CD4-positive, CD25-positive, alpha-beta regulatory T cell (primary cell): Measurements from ENCODE around the gene BBS9. TPM values are rescaled to one million over a fixed set of nuclear protein-coding genes. Genes with fewer than 3 reads are reported as not detected.

ENCODE experiments used
- ATAC-seq, 2 donors: fragments of 150-1000 bp; cut with Tn5 transposase; one replicate each; pipeline ENCODE4 v1.10.0; 2021; ENCODE audit warnings: low read depth in 2 of 2, moderate number of reproducible peaks in 2 of 2, moderate library complexity in 1 of 2
- DNase-seq, 3 donors: peaks; one replicate each; pipeline versions ENCODE4 v3.0.0 to v3.0.0-alpha.2; 2012 to 2022; ENCODE audit warnings: mixed read lengths in 1 of 3
- H3K27ac ChIP-seq: one replicate; pipeline ENCODE4 v1.7.0; 2013; ENCODE audit warnings: mild to moderate bottlenecking, low read length; ENCODE audit not compliant: insufficient read depth, poor library complexity, severe bottlenecking
- H3K27me3 ChIP-seq: one replicate; pipeline ENCODE4 v1.7.0; 2013; ENCODE audit warnings: low read length; ENCODE audit not compliant: control insufficient read depth, insufficient read depth
- H3K36me3 ChIP-seq: one replicate; pipeline ENCODE4 v1.7.0; 2013; ENCODE audit warnings: mild to moderate bottlenecking, low read length, moderate library complexity; ENCODE audit not compliant: control insufficient read depth, insufficient read depth
- H3K4me1 ChIP-seq: 2 replicates; pipeline ENCODE4 v1.7.0; 2013; ENCODE audit warnings: mild to moderate bottlenecking, low read length; ENCODE audit not compliant: insufficient read depth, control insufficient read depth, poor library complexity, severe bottlenecking
- H3K4me3 ChIP-seq: one replicate; pipeline ENCODE4 v1.7.0; 2013; ENCODE audit warnings: low read depth, mild to moderate bottlenecking, low read length, moderate library complexity
- H3K9me3 ChIP-seq, 2 experiments: 1 replicate in 1 of 2; 2 replicates in 1 of 2; pipeline ENCODE4 v1.7.0; 2013; ENCODE audit warnings: low read length in 2 of 2, mild to moderate bottlenecking in 1 of 2, moderate library complexity in 1 of 2; ENCODE audit not compliant: control insufficient read depth in 2 of 2
- H3K27ac Mint-ChIP-seq, 3 donors: one replicate each; pipeline ENCODE4 v1.8.0; 2020 to 2022; ENCODE audit warnings: mild to moderate bottlenecking in 3 of 3, mixed read lengths in 3 of 3, moderate library complexity in 2 of 3
- H3K27me3 Mint-ChIP-seq: one replicate; pipeline ENCODE4 v1.8.0; 2022; ENCODE audit warnings: mild to moderate bottlenecking, mixed read lengths
- H3K36me3 Mint-ChIP-seq: one replicate; pipeline ENCODE4 v1.8.0; 2020; ENCODE audit warnings: mixed read lengths
- H3K4me1 Mint-ChIP-seq, 4 donors: one replicate each; pipeline ENCODE4 v1.8.0; 2020 to 2022; ENCODE audit warnings: mixed read lengths in 4 of 4, mild to moderate bottlenecking in 1 of 4
- H3K4me3 Mint-ChIP-seq, 4 donors: one replicate each; pipeline ENCODE4 v1.8.0; 2020 to 2022; ENCODE audit warnings: mild to moderate bottlenecking in 4 of 4, mixed read lengths in 4 of 4, moderate library complexity in 3 of 4
- H3K9me3 Mint-ChIP-seq, 7 donors: one replicate each; pipeline ENCODE4 v1.8.0; 2020 to 2022; ENCODE audit warnings: mixed read lengths in 7 of 7, mild to moderate bottlenecking in 3 of 7, moderate library complexity in 2 of 7
- polyA plus RNA-seq, 4 donors: library from polyadenylated mRNA; unstranded; fragments of 300-500 nt; fragmentation: Illumina TruSeq; gene quantifications; one replicate each; pipeline ENCODE4 v1.2.3, GENCODE V29; 2021
- total RNA-seq: library from RNA; stranded (reverse); gene quantifications from one replicate; pipeline ENCODE4 v1.2.3, GENCODE V29; 2022

BBS9 gene
- total and polyA plus RNA-seq, 5 donors from 2014 or later = 8.1 to 18.7 (median 13.2) TPM

DNA sequence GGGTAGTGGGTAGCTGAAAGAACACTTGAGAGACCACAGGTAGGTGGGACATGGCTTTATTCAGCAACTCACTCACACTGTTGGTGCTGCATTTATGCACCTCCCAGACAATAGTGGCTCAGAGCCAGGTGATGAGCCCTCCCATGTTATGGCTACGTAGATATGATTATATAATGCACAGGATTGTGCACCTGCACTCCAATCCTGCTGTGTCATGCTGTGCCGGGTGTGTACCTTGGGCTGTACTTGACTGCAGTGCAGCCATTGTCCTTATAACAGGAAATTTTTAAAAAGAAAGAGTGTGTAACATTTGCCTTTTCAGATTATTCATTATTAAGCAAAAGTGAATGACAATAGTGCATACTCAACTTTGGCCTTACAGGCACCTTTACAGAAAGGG lies 409.8 kb downstream of the BBS9 start:
- DNase-seq = peak in 2 of 3 donors; percentile 4 to 9
- Histone ChIP-seq H3K36me3 (peaks cover 12% of the 10 kb centered on the region), H3K4me1 (no peaks in the 10 kb centered on the region), H3K4me3 (no peak overlapping the region), H3K9me3 (peaks cover 8 to 13% of the 10 kb centered on the region in 2 experiments), H3K27ac (no peak overlapping the region), H3K27me3 (no peaks in the 10 kb centered on the region)
- Mint-ChIP-seq H3K27me3 (no peaks in the 10 kb centered on the region), H3K9me3 (peaks cover 7 to 43% (median 16%) of the 10 kb centered on the region in 7 donors), H3K4me1 (peaks cover 0 to 6% (median 0%) of the 10 kb centered on the region in 4 donors), H3K4me3 (no peak overlapping the region), H3K27ac (no peak overlapping the region), H3K36me3 (peaks cover 55% of the 10 kb centered on the region)
- ATAC-seq = no peak

DNA sequence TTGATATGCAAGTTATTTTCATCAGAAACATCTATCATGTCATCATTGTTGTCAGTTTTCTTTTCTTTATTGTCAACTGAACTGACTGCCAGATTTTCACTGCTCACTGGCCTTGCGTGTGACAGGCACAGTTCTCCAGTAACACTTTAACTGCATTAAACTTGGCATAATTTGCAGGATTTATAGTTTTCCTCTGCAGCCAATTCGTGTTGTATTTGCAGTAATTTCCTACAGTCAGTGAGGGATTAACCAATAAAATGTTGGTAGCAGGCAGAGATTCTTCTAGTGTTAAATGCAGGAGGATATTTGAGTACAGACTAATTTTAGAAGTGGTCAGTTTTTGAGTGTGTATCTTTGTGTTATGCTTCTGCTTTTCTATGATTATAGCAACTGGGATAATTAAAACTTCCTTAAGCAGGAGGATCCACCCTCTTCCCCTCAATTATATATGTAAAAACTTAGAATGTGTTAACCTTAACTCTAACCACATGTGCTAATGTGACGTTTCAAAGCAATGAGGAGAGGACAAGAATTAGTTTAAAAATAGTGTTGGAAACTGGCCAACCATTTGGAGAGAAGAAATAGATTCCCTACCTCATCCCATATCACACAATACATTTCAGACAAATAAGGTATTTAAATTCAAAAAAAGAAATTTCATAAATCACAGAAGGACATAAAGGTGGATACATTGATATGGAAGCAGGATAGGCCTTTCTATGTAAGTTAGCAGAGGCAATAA lies 410.5 kb downstream of the BBS9 start:
- H3K4me1 ChIP-seq = no peaks in the 10 kb centered on the region
- no peak overlapping the region for H3K4me3 ChIP-seq
- H3K27ac ChIP-seq = no peak overlapping the region
- DNase-seq (no peak), ATAC-seq (no peak)
- H3K36me3 Mint-ChIP-seq = peaks cover 48% of the 10 kb centered on the region
- H3K27me3 ChIP-seq = no peaks in the 10 kb centered on the region
- H3K9me3 Mint-ChIP-seq = peaks cover 6 to 43% (median 16%) of the 10 kb centered on the region in 7 donors
- peaks cover 7% of the 10 kb centered on the region for H3K36me3 ChIP-seq
- no peaks in the 10 kb centered on the region for H3K27me3 Mint-ChIP-seq
- H3K4me3 Mint-ChIP-seq = no peak overlapping the region
- H3K9me3 ChIP-seq = peaks cover 8 to 13% of the 10 kb centered on the region in 2 experiments
- H3K4me1 Mint-ChIP-seq = peaks cover 0 to 7% (median 0%) of the 10 kb centered on the region in 4 donors
- H3K27ac Mint-ChIP-seq = peak overlapping the region in 1 of 3 donors; percentile 11

DNA sequence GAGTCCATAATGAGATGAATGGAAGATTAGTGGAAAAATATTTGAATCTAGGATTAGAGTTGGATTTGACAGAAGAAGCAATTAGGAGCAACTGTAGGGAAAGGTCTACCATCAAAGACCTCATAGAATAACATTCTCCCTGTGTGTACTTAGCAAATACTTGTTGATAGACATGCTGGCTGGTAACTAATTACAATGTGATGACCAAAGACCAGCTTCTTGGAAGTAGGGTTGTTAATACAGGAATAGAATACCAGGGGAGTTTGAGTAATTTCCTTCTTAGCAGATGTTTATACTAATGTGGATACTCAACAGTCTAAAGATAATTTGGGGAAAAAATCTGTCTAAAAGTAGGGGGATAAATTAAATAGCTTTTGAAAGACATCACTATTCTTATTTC lies 418.5 kb downstream of the BBS9 start:
- Mint-ChIP-seq H3K36me3 (peaks cover 16% of the 10 kb centered on the region), H3K27ac (no peak overlapping the region), H3K27me3 (no peaks in the 10 kb centered on the region), H3K9me3 (peaks cover 0 to 8% (median 1%) of the 10 kb centered on the region in 7 donors), H3K4me3 (no peak overlapping the region), H3K4me1 (peaks cover 0 to 7% (median 0%) of the 10 kb centered on the region in 4 donors)
- Histone ChIP-seq H3K4me1 (no peaks in the 10 kb centered on the region), H3K9me3 (no peaks in the 10 kb centered on the region), H3K27ac (no peak overlapping the region), H3K36me3 (no peaks in the 10 kb centered on the region), H3K4me3 (no peak overlapping the region), H3K27me3 (no peaks in the 10 kb centered on the region)
- DNase-seq = no peak
- no peak for ATAC-seq

- ATAC-seq = no peak
- no peaks in the 10 kb centered on the region for H3K27me3 ChIP-seq
- Mint-ChIP-seq H3K9me3 (peaks cover 0 to 4% (median 0%) of the 10 kb centered on the region in 7 donors), H3K27me3 (no peaks in the 10 kb centered on the region), H3K4me3 (no peak overlapping the region), H3K36me3 (peaks cover 12% of the 10 kb centered on the region), H3K27ac (no peak overlapping the region), H3K4me1 (no peaks in the 10 kb centered on the region)
- no peaks in the 10 kb centered on the region for H3K36me3 ChIP-seq
- no peak overlapping the region for H3K4me3 ChIP-seq
- no peak for DNase-seq
- no peaks in the 10 kb centered on the region for H3K9me3 ChIP-seq
- no peak overlapping the region for H3K27ac ChIP-seq
- H3K4me1 ChIP-seq = no peaks in the 10 kb centered on the region
Measured at GRCh38 chr7:33550363-33550762, 421.0 kb downstream of the BBS9 start.

- Histone ChIP-seq H3K36me3 (no peaks in the 10 kb centered on the region), H3K27me3 (no peaks in the 10 kb centered on the region), H3K4me1 (no peaks in the 10 kb centered on the region), H3K4me3 (no peak overlapping the region), H3K9me3 (no peaks in the 10 kb centered on the region), H3K27ac (no peak overlapping the region)
- Mint-ChIP-seq H3K4me1 (no peaks in the 10 kb centered on the region), H3K36me3 (peaks cover 10% of the 10 kb centered on the region), H3K27me3 (no peaks in the 10 kb centered on the region), H3K27ac (no peak overlapping the region), H3K9me3 (peaks cover 0 to 4% (median 0%) of the 10 kb centered on the region in 7 donors), H3K4me3 (no peak overlapping the region)
- DNase-seq (no peak), ATAC-seq (no peak)
Measured at GRCh38 chr7:33550979-33551378, 421.6 kb downstream of the BBS9 start.

DNA sequence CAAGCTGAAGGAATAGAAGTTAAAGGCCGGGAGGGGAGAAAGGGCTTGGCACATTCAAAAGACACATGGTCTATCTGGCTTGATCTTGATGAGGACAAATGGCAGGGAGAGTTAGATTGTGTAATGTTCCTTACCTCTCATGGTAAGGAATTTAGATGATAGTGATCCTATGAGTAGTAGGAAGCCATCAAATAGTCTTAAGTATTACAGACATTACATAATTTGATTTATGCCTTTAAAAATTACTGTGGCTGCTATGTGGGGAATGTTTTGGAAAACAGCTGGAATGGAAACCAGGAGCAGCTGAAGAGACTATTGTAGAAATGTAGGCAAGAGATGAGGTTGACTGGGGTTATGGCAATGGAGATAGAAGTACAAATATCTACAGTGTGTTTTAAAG lies 424.7 kb downstream of the BBS9 start:
- H3K9me3 Mint-ChIP-seq = peaks cover 0 to 1% (median 0%) of the 10 kb centered on the region in 7 donors
- peaks cover 6% of the 10 kb centered on the region for H3K36me3 Mint-ChIP-seq
- H3K27me3 Mint-ChIP-seq = no peaks in the 10 kb centered on the region
- DNase-seq (no peak), ATAC-seq (no peak)
- H3K27ac ChIP-seq = no peak overlapping the region
- no peak overlapping the region for H3K27ac Mint-ChIP-seq
- no peaks in the 10 kb centered on the region for H3K27me3 ChIP-seq
- no peaks in the 10 kb centered on the region for H3K4me1 Mint-ChIP-seq
- no peak overlapping the region for H3K4me3 ChIP-seq
- H3K36me3 ChIP-seq = no peaks in the 10 kb centered on the region
- H3K9me3 ChIP-seq = no peaks in the 10 kb centered on the region
- no peak overlapping the region for H3K4me3 Mint-ChIP-seq
- H3K4me1 ChIP-seq = no peaks in the 10 kb centered on the region

DNA sequence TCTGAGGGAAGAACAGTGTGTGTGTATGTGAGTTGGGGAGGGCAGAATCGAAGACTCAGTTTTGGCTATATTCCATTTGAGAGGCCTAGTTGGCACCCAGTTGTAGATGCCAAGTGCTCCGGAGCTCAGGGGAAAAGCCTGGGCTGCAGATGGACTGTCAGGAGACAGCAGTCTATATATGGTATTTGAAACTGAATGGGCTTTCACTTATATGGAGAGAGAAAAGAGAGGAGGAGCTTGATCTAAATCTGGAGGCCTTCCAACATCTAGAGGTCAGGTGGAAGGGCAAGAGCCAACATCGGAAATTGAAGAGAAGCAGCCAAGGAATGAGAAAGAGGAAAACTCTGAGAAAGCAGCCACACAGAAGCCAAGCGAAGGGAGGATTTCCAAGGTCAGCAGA lies 425.2 kb downstream of the BBS9 start:
- peaks cover 6% of the 10 kb centered on the region for H3K36me3 Mint-ChIP-seq
- H3K9me3 ChIP-seq = no peaks in the 10 kb centered on the region
- H3K27me3 Mint-ChIP-seq = no peaks in the 10 kb centered on the region
- no peak overlapping the region for H3K4me3 ChIP-seq
- no peaks in the 10 kb centered on the region for H3K4me1 ChIP-seq
- peaks cover 0 to 1% (median 0%) of the 10 kb centered on the region in 7 donors for H3K9me3 Mint-ChIP-seq
- H3K4me3 Mint-ChIP-seq = no peak overlapping the region
- H3K27ac Mint-ChIP-seq = no peak overlapping the region
- no peaks in the 10 kb centered on the region for H3K27me3 ChIP-seq
- DNase-seq (no peak), ATAC-seq (no peak)
- no peaks in the 10 kb centered on the region for H3K36me3 ChIP-seq
- no peak overlapping the region for H3K27ac ChIP-seq
- no peaks in the 10 kb centered on the region for H3K4me1 Mint-ChIP-seq

- Histone ChIP-seq H3K9me3 (no peaks in the 10 kb centered on the region), H3K27me3 (no peaks in the 10 kb centered on the region), H3K27ac (no peak overlapping the region), H3K4me1 (no peaks in the 10 kb centered on the region), H3K4me3 (no peak overlapping the region), H3K36me3 (no peaks in the 10 kb centered on the region)
- ATAC-seq (no peak), DNase-seq (no peak)
- H3K27me3 Mint-ChIP-seq = no peaks in the 10 kb centered on the region
- H3K27ac Mint-ChIP-seq = no peak overlapping the region
- H3K36me3 Mint-ChIP-seq = peaks cover 6% of the 10 kb centered on the region
- H3K4me3 Mint-ChIP-seq = no peak overlapping the region
- H3K4me1 Mint-ChIP-seq = no peaks in the 10 kb centered on the region
- H3K9me3 Mint-ChIP-seq = no peaks in the 10 kb centered on the region
Measured at GRCh38 chr7:33556472-33556871, 427.1 kb downstream of the BBS9 start.
